Type B pancreatic cell (in vitro differentiated cells): ENCODE data around the gene CPTP. TPM values are rescaled to one million over a fixed set of nuclear protein-coding genes. Genes with fewer than 3 reads are reported as not detected.

Source experiments
- DNase-seq: peaks from one replicate; pipeline ENCODE4 v3.0.0; 2021; ENCODE audit warnings: mixed read lengths; ENCODE audit not compliant: unreplicated experiment; ENCODE audit errors: extremely low spot score
- H3K27ac Mint-ChIP-seq: 2 replicates; pipeline ENCODE4 v1.8.0; 2021; ENCODE audit warnings: mild to moderate bottlenecking, mixed read lengths
- H3K27me3 Mint-ChIP-seq: 2 replicates; pipeline ENCODE4 v1.8.0; 2021; ENCODE audit warnings: mixed read lengths
- H3K36me3 Mint-ChIP-seq: 2 replicates; pipeline ENCODE4 v1.8.0; 2021; ENCODE audit warnings: mixed read lengths
- H3K4me1 Mint-ChIP-seq: one replicate; pipeline ENCODE4 v1.8.0; 2021; ENCODE audit warnings: mixed read lengths; ENCODE audit not compliant: unreplicated experiment
- H3K4me3 Mint-ChIP-seq: 2 replicates; pipeline ENCODE4 v1.8.0; 2021; ENCODE audit warnings: mild to moderate bottlenecking, mixed read lengths
- H3K9me3 Mint-ChIP-seq: 2 replicates; pipeline ENCODE4 v1.8.0; 2021; ENCODE audit warnings: mixed read lengths
- total RNA-seq: library from RNA; stranded (reverse); gene quantifications from 2 replicates; pipeline ENCODE4 v1.2.1, GENCODE V29; 2021; ENCODE audit warnings: low replicate concordance
- TF ChIP-seq, protein P1 (sequence below): fragments of 200-600 bp; sonication (generic); conservative IDR thresholded peaks from 2 replicates; pipeline ENCODE4 v1.5.0; 2021; ENCODE audit warnings: antibody characterized with exemption, mild to moderate bottlenecking

Gene CPTP
- total RNA-seq, 1 donor from 2014 or later, result 24.2 TPM

DNA sequence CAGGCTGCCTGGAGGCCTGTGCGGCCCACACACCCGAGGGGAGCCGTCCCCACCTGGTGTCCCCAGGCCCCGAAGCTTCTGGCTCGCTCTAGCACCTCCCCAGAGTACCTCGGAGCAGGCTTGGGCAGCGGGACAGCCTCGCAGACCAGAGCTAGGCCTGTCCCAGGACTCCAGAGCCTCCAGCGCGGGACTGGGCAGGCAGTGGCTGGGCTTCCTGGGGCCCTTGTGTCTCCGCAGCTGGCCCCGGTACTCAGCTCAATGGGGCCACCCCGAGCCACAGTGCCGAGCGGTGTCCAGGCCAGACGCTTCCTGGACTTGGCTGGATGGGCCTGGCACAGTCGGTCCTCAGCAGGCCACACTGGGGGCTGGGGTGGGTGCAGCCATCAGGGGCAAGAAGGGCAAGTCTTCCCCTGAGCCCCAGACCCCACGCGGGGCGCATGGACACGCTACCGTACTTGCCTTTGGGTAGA, 39.5 kb upstream of the CPTP start:
- Mint-ChIP-seq H3K27me3 (no peaks in the 10 kb centered on the region), H3K4me3 (no peak overlapping the region), H3K27ac (no peak overlapping the region), H3K4me1 (no peaks in the 10 kb centered on the region), H3K9me3 (no peaks in the 10 kb centered on the region), H3K36me3 (no peaks in the 10 kb centered on the region)
- no peak for DNase-seq
- TF ChIP-seq, protein P1, sequence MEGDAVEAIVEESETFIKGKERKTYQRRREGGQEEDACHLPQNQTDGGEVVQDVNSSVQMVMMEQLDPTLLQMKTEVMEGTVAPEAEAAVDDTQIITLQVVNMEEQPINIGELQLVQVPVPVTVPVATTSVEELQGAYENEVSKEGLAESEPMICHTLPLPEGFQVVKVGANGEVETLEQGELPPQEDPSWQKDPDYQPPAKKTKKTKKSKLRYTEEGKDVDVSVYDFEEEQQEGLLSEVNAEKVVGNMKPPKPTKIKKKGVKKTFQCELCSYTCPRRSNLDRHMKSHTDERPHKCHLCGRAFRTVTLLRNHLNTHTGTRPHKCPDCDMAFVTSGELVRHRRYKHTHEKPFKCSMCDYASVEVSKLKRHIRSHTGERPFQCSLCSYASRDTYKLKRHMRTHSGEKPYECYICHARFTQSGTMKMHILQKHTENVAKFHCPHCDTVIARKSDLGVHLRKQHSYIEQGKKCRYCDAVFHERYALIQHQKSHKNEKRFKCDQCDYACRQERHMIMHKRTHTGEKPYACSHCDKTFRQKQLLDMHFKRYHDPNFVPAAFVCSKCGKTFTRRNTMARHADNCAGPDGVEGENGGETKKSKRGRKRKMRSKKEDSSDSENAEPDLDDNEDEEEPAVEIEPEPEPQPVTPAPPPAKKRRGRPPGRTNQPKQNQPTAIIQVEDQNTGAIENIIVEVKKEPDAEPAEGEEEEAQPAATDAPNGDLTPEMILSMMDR, result no peak

DNA sequence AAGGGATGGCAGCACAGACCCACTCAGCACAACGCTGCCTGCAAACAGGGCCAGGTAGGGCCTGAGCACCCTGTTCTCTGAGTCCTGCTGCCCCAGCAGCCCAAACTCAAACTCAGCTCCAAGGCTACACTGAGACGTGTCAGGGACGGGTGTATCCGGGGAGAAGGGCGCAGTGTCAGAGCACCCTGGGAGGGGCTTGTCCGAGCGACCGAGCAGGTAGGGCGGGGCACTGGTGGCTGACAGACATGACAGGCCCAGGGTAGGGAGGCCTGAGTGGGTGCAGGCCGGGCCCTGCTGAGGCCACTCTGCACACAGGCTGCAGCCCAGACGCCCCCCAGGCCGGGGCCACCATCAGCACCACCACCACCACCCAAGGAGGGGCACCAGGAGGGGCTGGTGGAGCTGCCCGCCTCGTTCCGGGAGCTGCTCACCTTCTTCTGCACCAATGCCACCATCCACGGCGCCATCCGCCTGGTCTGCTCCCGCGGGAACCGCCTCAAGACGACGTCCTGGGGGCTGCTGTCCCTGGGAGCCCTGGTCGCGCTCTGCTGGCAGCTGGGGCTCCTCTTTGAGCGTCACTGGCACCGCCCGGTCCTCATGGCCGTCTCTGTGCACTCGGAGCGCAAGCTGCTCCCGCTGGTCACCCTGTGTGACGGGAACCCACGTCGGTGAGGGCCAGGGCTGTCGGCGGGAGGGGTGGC, 38.8 kb upstream of the CPTP start:
- no peak overlapping the region for H3K27ac Mint-ChIP-seq
- peak; percentile 72 for DNase-seq

DNA sequence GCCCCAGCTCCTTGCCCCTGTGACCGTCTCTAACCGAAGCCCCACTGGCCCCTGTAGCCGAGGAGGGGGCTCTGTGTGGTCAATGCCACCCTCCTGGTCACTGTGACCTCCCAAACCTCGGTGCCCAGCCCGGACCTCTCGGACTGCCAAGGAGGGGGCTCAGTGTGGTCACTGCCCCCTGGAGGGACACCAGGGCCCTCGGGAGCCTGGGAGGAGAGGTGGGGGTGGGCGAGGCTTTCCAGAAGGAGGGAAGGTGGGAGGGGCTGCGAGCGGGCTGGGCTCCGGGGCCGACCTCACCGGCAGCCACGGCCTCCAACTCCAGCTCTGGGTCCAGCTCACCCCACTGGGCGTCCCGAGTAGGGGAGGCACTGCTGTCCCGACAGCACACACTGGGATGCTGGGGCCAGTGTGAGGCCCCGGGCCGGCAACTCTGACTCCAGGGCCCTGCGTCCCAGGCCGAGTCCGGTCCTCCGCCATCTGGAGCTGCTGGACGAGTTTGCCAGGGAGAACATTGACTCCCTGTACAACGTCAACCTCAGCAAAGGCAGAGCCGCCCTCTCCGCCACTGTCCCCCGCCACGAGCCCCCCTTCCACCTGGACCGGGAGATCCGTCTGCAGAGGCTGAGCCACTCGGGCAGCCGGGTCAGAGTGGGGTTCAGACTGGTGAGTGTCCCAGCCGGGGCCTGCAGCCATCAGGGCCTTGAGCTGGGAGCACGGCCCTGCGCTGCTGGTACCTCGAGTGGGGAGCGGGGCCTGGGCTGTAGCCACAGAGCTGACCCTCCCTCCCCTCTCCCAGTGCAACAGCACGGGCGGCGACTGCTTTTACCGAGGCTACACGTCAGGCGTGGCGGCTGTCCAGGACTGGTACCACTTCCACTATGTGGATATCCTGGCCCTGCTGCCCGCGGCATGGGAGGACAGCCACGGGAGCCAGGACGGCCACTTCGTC, 38.0 kb upstream of the CPTP start:
- Mint-ChIP-seq H3K4me1 (peaks cover under 1% of the 10 kb centered on the region), H3K9me3 (no peaks in the 10 kb centered on the region), H3K4me3 (no peak overlapping the region), H3K27ac (no peak overlapping the region), H3K27me3 (no peaks in the 10 kb centered on the region), H3K36me3 (no peaks in the 10 kb centered on the region)
- DNase-seq, result peak; percentile 70
- TF ChIP-seq, protein P1, result no peak

More for the DNA sequence above, 38.8 kb upstream of the CPTP start:
- Mint-ChIP-seq H3K4me1 (no peaks in the 10 kb centered on the region), H3K4me3 (no peak overlapping the region), H3K9me3 (no peaks in the 10 kb centered on the region), H3K27me3 (no peaks in the 10 kb centered on the region), H3K36me3 (no peaks in the 10 kb centered on the region)
- TF ChIP-seq, protein P1, result no peak

DNA sequence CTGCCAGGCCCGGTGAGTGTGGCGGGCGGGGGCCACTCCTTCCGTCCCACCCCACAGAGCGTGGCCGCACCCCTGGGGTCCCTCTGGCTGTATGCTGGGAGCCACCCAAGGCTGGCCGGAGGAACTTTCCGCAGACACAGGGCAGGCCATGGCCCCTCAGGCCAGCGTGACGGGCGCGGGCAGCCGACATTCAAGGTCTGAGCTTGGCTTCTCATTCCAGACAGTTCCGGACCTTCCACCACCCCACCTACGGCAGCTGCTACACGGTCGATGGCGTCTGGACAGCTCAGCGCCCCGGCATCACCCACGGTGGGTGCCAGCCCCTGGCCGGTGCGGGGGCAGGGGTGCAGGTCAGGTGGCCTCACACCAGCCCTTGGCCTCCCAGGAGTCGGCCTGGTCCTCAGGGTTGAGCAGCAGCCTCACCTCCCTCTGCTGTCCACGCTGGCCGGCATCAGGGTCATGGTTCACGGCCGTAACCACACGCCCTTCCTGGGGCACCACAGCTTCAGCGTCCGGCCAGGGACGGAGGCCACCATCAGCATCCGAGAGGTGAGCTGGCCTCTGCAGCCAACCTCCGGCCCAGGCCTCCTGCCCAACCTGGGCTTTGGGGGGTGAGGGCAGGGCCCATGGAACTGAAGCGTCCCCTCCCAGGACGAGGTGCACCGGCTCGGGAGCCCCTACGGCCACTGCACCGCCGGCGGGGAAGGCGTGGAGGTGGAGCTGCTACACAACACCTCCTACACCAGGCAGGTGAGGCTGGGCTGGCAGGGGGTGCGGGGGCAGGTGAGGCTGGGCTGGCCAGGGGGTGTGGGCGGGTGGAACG, 37.1 kb upstream of the CPTP start:
- Mint-ChIP-seq H3K27me3 (no peaks in the 10 kb centered on the region), H3K36me3 (no peaks in the 10 kb centered on the region), H3K4me1 (peaks cover 6% of the 10 kb centered on the region), H3K27ac (no peak overlapping the region), H3K4me3 (no peak overlapping the region), H3K9me3 (no peaks in the 10 kb centered on the region)
- TF ChIP-seq, protein P1, result no peak
- peak; percentile 70 for DNase-seq

DNA sequence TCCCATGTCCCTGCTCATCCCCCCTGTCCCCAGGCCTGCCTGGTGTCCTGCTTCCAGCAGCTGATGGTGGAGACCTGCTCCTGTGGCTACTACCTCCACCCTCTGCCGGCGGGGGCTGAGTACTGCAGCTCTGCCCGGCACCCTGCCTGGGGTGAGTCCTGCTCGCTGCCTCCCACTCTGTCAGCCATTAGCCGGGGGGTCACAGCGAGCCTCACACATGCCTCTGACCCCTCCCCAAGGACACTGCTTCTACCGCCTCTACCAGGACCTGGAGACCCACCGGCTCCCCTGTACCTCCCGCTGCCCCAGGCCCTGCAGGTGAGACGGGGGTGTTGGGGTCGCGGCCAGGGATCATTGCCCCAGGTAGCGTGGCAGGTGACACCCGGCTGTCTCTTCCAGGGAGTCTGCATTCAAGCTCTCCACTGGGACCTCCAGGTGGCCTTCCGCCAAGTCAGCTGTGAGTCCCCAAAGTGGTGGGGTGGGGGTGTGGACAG, 34.3 kb upstream of the CPTP start:
- H3K9me3 Mint-ChIP-seq, result no peaks in the 10 kb centered on the region
- no peaks in the 10 kb centered on the region for H3K36me3 Mint-ChIP-seq
- H3K4me1 Mint-ChIP-seq, result peaks cover 6% of the 10 kb centered on the region
- H3K4me3 Mint-ChIP-seq, result no peak overlapping the region
- no peaks in the 10 kb centered on the region for H3K27me3 Mint-ChIP-seq
- DNase-seq, result no peak
- H3K27ac Mint-ChIP-seq, result no peak overlapping the region
- TF ChIP-seq, protein P1, result peak; percentile 74
